ENCODE results near the gene TLCD4.

DNA sequence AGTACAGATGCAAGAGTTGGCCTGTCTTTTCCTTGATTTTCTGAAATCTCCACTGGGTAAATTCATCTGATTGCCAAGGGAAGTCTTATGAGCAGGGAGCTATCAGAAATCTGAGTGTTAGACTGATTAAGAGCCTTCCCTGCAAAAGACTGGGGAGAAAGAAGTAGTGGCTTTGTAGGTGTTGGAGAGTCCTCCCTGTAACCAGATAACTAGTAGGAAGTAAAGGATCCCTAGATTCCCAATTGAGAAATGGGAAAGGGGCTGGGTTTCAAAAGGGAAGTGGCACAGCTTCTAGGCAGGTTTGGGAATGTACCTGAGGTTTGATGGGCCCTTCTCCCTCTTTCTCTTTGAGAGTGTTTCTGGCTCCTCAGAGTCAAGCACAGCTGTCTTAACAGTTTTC is 2.1 kb downstream of the TLCD4 start:
- no peak for TF ChIP-seq ELF4 (IDR thresholded peaks at IDR 0.05)
- TF ChIP-seq BHLHE40 (IDR thresholded peaks at IDR 0.05; ENCODE audit: borderline replicate concordance) = no peak
- no peak for TF ChIP-seq SUZ12 (IDR thresholded peaks at IDR 0.05)
- no peak for TF ChIP-seq FOXK2 (IDR thresholded peaks at IDR 0.05)
- TF ChIP-seq TARDBP (IDR thresholded peaks at IDR 0.05) = no peak

All from HEK293T (cell line).